Measurements from ENCODE around the gene UQCR10. TPM values are rescaled to one million over a fixed set of nuclear protein-coding genes. Genes with fewer than 3 reads are reported as not detected.

Gene UQCR10
- total and polyA plus RNA-seq, 4 donors: 67.5 to 290 (median 133) TPM

DNA sequence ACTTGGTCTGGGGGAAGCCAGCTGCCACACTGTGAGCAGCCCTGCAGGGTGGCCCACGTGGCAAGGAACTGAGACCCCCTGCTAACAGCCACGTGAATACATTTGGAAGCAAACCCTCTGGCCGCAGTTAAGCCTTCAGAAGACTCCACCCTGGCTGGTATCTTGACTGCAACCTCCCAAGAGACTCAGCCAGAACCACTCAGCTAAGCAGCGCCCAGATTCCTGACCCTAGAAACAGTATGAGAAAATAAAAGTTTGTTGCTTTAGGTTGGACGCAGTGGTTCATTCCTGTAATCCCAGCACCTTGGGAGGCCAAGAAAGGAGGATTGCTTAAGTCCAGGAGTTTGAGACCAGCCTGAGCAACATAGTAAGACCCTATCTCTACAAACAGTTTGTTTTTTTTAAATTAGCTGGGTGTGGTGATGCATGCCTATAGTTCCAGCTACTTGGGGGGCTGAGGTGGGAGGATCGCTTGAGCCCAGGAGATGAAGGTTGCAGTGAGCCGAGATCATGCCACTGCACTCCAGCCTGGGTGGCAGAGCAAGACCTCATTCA is 9.0 kb upstream of the UQCR10 start:
- Histone ChIP-seq H3K27ac (ENCODE audit: low read depth in 1 of 2, low read length in 1 of 2) (no peak overlapping the region), H3K36me3 (ENCODE audit: control insufficient read depth in 4 of 4, insufficient read depth in 4 of 4, low read length in 4 of 4) (peaks cover 0 to 5% (median 0%) of the 10 kb centered on the region in 4 donors), H3K4me1 (ENCODE audit: control insufficient read depth in 5 of 5, insufficient read depth in 5 of 5, low read length in 5 of 5) (no peaks in the 10 kb centered on the region), H3K9ac (ENCODE audit: insufficient read depth in 1 of 2, low read length in 2 of 2) (no peak overlapping the region), H3K27me3 (ENCODE audit: control insufficient read depth in 3 of 3, insufficient read depth in 3 of 3, low read length in 2 of 3) (no peaks in the 10 kb centered on the region), H3K9me3 (ENCODE audit: control insufficient read depth in 4 of 4, insufficient read depth in 3 of 4, low read length in 3 of 4) (no peaks in the 10 kb centered on the region), H3K4me3 (no peak overlapping the region)
- 89 to 94% methylated on average over 7 of the region's 7 CpGs for whole genome bisulfite sequencing, 2 donors
- no peak for DNase-seq
- ATAC-seq (ENCODE audit: insufficient read depth, low FRiP score): no peak
- TF ChIP-seq, protein P1, sequence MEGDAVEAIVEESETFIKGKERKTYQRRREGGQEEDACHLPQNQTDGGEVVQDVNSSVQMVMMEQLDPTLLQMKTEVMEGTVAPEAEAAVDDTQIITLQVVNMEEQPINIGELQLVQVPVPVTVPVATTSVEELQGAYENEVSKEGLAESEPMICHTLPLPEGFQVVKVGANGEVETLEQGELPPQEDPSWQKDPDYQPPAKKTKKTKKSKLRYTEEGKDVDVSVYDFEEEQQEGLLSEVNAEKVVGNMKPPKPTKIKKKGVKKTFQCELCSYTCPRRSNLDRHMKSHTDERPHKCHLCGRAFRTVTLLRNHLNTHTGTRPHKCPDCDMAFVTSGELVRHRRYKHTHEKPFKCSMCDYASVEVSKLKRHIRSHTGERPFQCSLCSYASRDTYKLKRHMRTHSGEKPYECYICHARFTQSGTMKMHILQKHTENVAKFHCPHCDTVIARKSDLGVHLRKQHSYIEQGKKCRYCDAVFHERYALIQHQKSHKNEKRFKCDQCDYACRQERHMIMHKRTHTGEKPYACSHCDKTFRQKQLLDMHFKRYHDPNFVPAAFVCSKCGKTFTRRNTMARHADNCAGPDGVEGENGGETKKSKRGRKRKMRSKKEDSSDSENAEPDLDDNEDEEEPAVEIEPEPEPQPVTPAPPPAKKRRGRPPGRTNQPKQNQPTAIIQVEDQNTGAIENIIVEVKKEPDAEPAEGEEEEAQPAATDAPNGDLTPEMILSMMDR (IDR thresholded peaks at IDR 0.05; ENCODE audit: control extremely low read depth, extremely low read depth): no peak

DNA sequence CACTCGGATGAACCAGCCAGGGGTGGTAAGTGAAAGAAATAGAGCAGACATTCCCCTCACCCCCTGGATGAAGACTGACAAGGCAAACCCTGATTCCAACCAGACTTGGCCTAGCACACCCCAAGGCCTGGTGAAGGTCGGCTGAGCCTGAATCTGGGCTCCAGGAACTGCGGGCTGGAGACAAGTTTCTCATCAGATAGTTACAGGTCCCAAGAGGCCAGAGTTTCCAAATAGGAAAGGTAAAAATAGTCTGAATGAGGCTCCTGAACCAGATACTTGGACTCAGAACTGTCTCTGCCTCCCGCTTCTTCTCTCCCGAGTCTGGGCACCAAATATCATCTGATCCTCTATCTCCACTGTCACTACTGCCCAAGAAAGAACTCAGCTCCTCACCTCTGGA is 8.2 kb upstream of the UQCR10 start:
- Histone ChIP-seq H3K27me3 (ENCODE audit: control insufficient read depth in 3 of 3, insufficient read depth in 3 of 3, low read length in 2 of 3) (no peaks in the 10 kb centered on the region), H3K9ac (ENCODE audit: insufficient read depth in 1 of 2, low read length in 2 of 2) (no peak overlapping the region), H3K27ac (ENCODE audit: low read depth in 1 of 2, low read length in 1 of 2) (no peak overlapping the region), H3K36me3 (ENCODE audit: control insufficient read depth in 4 of 4, insufficient read depth in 4 of 4, low read length in 4 of 4) (peaks cover 0 to 4% (median 0%) of the 10 kb centered on the region in 4 donors), H3K4me1 (ENCODE audit: control insufficient read depth in 5 of 5, insufficient read depth in 5 of 5, low read length in 5 of 5) (no peaks in the 10 kb centered on the region), H3K4me3 (no peak overlapping the region), H3K9me3 (ENCODE audit: control insufficient read depth in 4 of 4, insufficient read depth in 3 of 4, low read length in 3 of 4) (no peaks in the 10 kb centered on the region)
- TF ChIP-seq, protein P1 (IDR thresholded peaks at IDR 0.05; ENCODE audit: control extremely low read depth, extremely low read depth): no peak
- ATAC-seq (ENCODE audit: insufficient read depth, low FRiP score) (no peak), DNase-seq (no peak)
- 86 to 91% methylated on average over 5 of the region's 5 CpGs for WGBS, 2 donors

GRCh38 chr22:29762263-29762662 is 4.9 kb upstream of the UQCR10 start:
- 86 to 95% methylated on average over 15 of the region's 15 CpGs for WGBS, 2 donors

More at GRCh38 chr22:29762263-29762662, 4.9 kb upstream of the UQCR10 start:
- Histone ChIP-seq H3K4me3 (no peak overlapping the region), H3K4me1 (ENCODE audit: control insufficient read depth in 5 of 5, insufficient read depth in 5 of 5, low read length in 5 of 5) (peaks cover 4 to 9% (median 5%) of the 10 kb centered on the region in 5 donors), H3K27me3 (ENCODE audit: control insufficient read depth in 3 of 3, insufficient read depth in 3 of 3, low read length in 2 of 3) (no peaks in the 10 kb centered on the region), H3K27ac (ENCODE audit: low read depth in 1 of 2, low read length in 1 of 2) (no peak overlapping the region), H3K9ac (ENCODE audit: insufficient read depth in 1 of 2, low read length in 2 of 2) (no peak overlapping the region), H3K36me3 (ENCODE audit: control insufficient read depth in 4 of 4, insufficient read depth in 4 of 4, low read length in 4 of 4) (peaks cover 0 to 4% (median under 1%) of the 10 kb centered on the region in 4 donors), H3K9me3 (ENCODE audit: control insufficient read depth in 4 of 4, insufficient read depth in 3 of 4, low read length in 3 of 4) (no peaks in the 10 kb centered on the region)
- no peak for DNase-seq
- TF ChIP-seq, protein P1 (IDR thresholded peaks at IDR 0.05; ENCODE audit: control extremely low read depth, extremely low read depth): no peak
- no peak for ATAC-seq (ENCODE audit: insufficient read depth, low FRiP score)
